ENCODE data around the gene CLDN8. TPM values are rescaled to one million over a fixed set of nuclear protein-coding genes. Genes with fewer than 3 reads are reported as not detected.
A peak's percentile ranks its signal among the peaks of the same experiment; 100 is the strongest.

Gene CLDN8
- total RNA-seq, 1 donor from 2014 or later = 1.4 TPM

DNA sequence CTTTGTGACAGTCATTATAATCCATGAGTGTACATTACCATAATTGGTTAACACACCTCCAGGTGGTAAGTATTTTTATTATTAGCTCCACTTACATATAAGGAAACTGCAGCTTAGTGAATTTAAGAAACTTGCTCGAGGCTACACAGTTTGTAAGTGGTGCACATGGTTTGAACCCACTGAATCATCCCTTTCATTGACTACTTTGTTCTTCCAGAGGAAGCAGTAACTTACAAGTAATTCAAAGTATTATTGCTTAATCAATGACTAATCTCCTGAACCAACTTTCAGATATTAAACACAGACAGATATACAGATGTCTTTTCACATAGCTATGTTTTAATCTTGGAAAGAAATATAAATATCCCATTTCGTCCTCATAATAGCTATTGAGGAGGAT is 18.7 kb upstream of the CLDN8 start:
- no peak for TF ChIP-seq CTCF (IDR thresholded peaks at IDR 0.05; ENCODE audit: unreplicated experiment)
- Mint-ChIP-seq H3K27me3 (ENCODE audit: low read depth) (no peaks in the 10 kb centered on the region), H3K4me3 (no peak overlapping the region), H3K4me1 (peaks cover 17% of the 10 kb centered on the region), H3K9me3 (peaks cover 13% of the 10 kb centered on the region), H3K27ac (no peak overlapping the region), H3K36me3 (peaks cover 6% of the 10 kb centered on the region)
- DNase-seq (ENCODE audit: low spot score in 2 of 2, unreplicated experiment in 2 of 2) = no peak

GRCh38 chr21:30234050-30234449 is 18.2 kb upstream of the CLDN8 start:
- no peak for DNase-seq (ENCODE audit: low spot score in 2 of 2, unreplicated experiment in 2 of 2)
- peaks cover 13% of the 10 kb centered on the region for H3K9me3 Mint-ChIP-seq
- H3K4me1 Mint-ChIP-seq = peaks cover 17% of the 10 kb centered on the region
- peak overlapping the region; percentile 18 for H3K27ac Mint-ChIP-seq
- no peak for TF ChIP-seq CTCF (IDR thresholded peaks at IDR 0.05; ENCODE audit: unreplicated experiment)
- peaks cover 6% of the 10 kb centered on the region for H3K36me3 Mint-ChIP-seq
- H3K4me3 Mint-ChIP-seq = no peak overlapping the region
- H3K27me3 Mint-ChIP-seq (ENCODE audit: low read depth) = no peaks in the 10 kb centered on the region

GRCh38 chr21:30233228-30234020 is 17.5 kb upstream of the CLDN8 start:
- Mint-ChIP-seq H3K36me3 (peaks cover 6% of the 10 kb centered on the region), H3K4me1 (peaks cover 15% of the 10 kb centered on the region), H3K27ac (peak overlapping the region; percentile 45), H3K4me3 (no peak overlapping the region), H3K27me3 (ENCODE audit: low read depth) (no peaks in the 10 kb centered on the region), H3K9me3 (peaks cover 13% of the 10 kb centered on the region)
- DNase-seq (ENCODE audit: low spot score in 2 of 2, unreplicated experiment in 2 of 2) = no peak
- TF ChIP-seq CTCF (IDR thresholded peaks at IDR 0.05; ENCODE audit: unreplicated experiment) = no peak

DNA sequence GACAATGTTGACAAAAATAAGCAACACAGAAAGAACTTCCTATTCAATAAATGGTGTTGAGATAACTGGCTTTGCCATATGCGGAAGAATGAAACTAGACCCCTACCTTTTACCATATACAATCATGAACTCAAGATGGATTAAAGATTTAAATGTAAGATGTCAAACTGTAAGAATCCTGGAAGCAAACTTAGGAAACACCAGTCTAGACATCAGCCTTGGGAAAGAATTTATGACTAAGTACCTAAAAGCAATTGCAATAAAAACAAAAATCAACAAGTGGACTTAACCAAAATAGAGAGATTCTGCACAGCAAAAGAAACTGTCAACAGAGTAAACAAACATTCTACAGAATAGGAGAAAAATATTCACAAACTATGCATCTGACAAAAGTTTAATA is 16.1 kb upstream of the CLDN8 start:
- H3K4me1 Mint-ChIP-seq = peaks cover 28% of the 10 kb centered on the region
- H3K27ac Mint-ChIP-seq = no peak overlapping the region
- TF ChIP-seq CTCF (IDR thresholded peaks at IDR 0.05; ENCODE audit: unreplicated experiment) = no peak
- no peak for DNase-seq (ENCODE audit: low spot score in 2 of 2, unreplicated experiment in 2 of 2)
- H3K36me3 Mint-ChIP-seq = peaks cover 6% of the 10 kb centered on the region
- no peak overlapping the region for H3K4me3 Mint-ChIP-seq
- no peaks in the 10 kb centered on the region for H3K27me3 Mint-ChIP-seq (ENCODE audit: low read depth)
- H3K9me3 Mint-ChIP-seq = peaks cover 13% of the 10 kb centered on the region

DNA sequence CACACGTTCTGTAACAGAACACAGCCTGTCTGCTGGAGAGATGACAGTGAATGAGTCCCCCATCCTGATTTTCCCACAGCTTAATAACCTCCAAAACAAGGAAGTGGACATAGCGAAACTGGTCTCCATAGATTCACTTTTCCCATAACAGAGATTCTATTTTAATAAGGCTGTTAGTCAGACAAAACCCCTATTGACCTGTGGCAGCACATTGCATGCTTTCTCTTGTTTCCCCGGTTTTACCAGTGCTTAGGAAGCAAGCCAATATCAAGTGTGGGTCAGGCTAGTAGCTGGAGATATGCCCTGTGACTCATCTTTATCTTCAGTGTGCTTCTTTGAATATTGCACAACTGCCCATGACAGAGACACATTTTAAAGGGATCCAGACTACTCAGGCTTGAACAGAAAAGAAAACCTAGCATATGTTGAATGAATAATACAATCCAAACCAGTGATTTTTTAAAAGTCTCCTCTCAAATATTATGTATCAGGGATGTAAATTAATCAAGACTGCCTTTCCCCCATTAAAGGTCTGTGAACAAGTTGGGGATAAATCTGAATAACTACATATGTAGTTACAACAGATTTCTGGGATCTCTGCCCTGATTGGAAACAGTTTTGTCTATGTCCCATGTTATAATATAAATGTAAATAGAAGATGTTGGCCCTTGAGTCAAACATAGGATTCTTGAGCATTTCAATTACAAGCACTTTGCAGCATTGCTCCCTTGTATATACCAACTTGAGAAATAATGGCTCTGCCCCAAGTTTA is 11.9 kb upstream of the CLDN8 start:
- DNase-seq (ENCODE audit: low spot score in 2 of 2, unreplicated experiment in 2 of 2) = no peak
- no peaks in the 10 kb centered on the region for H3K27me3 Mint-ChIP-seq (ENCODE audit: low read depth)

More for the DNA sequence above, 11.9 kb upstream of the CLDN8 start:
- peaks cover 13% of the 10 kb centered on the region for H3K9me3 Mint-ChIP-seq
- H3K36me3 Mint-ChIP-seq = peaks cover 6% of the 10 kb centered on the region
- no peak overlapping the region for H3K4me3 Mint-ChIP-seq
- peaks cover 19% of the 10 kb centered on the region for H3K4me1 Mint-ChIP-seq
- H3K27ac Mint-ChIP-seq = peak overlapping the region; percentile 54
- no peak for TF ChIP-seq CTCF (IDR thresholded peaks at IDR 0.05; ENCODE audit: unreplicated experiment)

Data from mesothelial cell of epicardium (in vitro differentiated cells).